Prostate gland (tissue), 2 donors: ENCODE results near the gene KIF5A.

Source experiments
- CTCF ChIP-seq, 4 experiments: fragments of 200-600 bp in 2 of 4; fragments of 450-650 bp in 2 of 4; sonication (generic) in 2 of 4; IDR thresholded peaks; 1 replicate in 3 of 4; 2 replicates in 1 of 4; pipeline ENCODE4 v1.5.1; 2016 to 2019; ENCODE audit warnings: antibody characterized with exemption in 4 of 4, mild to moderate bottlenecking in 2 of 4, moderate library complexity in 2 of 4
- POLR2A ChIP-seq: fragments of 450-650 bp; IDR thresholded peaks from one replicate; pipeline ENCODE4 v1.6.1; 2016; ENCODE audit warnings: antibody characterized with exemption, mild to moderate bottlenecking
- POLR2AphosphoS5 ChIP-seq: sonication (generic); formaldehyde crosslinking; IDR thresholded peaks from one replicate; pipeline ENCODE4 v1.6.1; 2017; ENCODE audit warnings: antibody characterized with exemption

- no peak for TF ChIP-seq POLR2AphosphoS5
- TF ChIP-seq CTCF (IDR thresholded peaks at IDR 0.05), result no peak
- no peak for TF ChIP-seq POLR2A
These were observed 18.0 kb upstream of the KIF5A start for GRCh38 chr12:57531836-57532235.
